ENCODE results near the gene RTP1.
"Not testable (repeated sequence)": the region's sequence is repeated elsewhere in the genome, so short reads cannot be mapped to it uniquely, and the experiment has no call there.

The RTP1 gene

DNA sequence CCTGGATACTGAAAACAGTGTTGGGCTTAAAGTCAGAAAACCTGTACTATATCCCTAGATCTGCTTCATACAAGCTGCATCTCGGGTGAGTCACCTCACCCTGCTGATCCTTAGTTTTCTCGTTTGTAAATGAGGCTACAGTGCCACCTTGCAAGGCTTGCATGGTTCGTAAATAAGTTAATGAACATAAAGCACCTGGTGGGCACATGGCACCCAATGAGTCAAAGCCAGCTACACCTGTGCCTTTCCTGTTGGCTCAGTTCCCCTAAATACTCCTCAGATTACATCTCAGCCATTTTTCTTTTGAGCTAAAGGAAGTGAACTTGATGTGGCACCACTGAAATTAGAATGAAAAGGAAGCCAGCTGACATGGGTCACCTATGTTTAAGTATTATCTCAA is 26.5 kb downstream of the RTP1 start:
- TF ChIP-seq, protein P1, sequence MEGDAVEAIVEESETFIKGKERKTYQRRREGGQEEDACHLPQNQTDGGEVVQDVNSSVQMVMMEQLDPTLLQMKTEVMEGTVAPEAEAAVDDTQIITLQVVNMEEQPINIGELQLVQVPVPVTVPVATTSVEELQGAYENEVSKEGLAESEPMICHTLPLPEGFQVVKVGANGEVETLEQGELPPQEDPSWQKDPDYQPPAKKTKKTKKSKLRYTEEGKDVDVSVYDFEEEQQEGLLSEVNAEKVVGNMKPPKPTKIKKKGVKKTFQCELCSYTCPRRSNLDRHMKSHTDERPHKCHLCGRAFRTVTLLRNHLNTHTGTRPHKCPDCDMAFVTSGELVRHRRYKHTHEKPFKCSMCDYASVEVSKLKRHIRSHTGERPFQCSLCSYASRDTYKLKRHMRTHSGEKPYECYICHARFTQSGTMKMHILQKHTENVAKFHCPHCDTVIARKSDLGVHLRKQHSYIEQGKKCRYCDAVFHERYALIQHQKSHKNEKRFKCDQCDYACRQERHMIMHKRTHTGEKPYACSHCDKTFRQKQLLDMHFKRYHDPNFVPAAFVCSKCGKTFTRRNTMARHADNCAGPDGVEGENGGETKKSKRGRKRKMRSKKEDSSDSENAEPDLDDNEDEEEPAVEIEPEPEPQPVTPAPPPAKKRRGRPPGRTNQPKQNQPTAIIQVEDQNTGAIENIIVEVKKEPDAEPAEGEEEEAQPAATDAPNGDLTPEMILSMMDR (IDR thresholded peaks at IDR 0.05; ENCODE audit: low read depth, low read length) = no peak
- no peak for DNase-seq (ENCODE audit: extremely low read depth, low read depth)

- TF ChIP-seq, protein P1 (IDR thresholded peaks at IDR 0.05; ENCODE audit: low read depth, low read length) = no peak
- DNase-seq (ENCODE audit: extremely low read depth, low read depth) = no peak
Observed at GRCh38 chr3:187227658-187228258, 30.5 kb downstream of the RTP1 start.

GRCh38 chr3:187228740-187229139 is 31.5 kb downstream of the RTP1 start:
- TF ChIP-seq, protein P1 (IDR thresholded peaks at IDR 0.05; ENCODE audit: low read depth, low read length) = no peak
- DNase-seq (ENCODE audit: extremely low read depth, low read depth) = no peak

GRCh38 chr3:187230011-187230410 is 32.7 kb downstream of the RTP1 start:
- TF ChIP-seq, protein P1 (IDR thresholded peaks at IDR 0.05; ENCODE audit: low read depth, low read length) = no peak
- DNase-seq (ENCODE audit: extremely low read depth, low read depth) = no peak

DNA sequence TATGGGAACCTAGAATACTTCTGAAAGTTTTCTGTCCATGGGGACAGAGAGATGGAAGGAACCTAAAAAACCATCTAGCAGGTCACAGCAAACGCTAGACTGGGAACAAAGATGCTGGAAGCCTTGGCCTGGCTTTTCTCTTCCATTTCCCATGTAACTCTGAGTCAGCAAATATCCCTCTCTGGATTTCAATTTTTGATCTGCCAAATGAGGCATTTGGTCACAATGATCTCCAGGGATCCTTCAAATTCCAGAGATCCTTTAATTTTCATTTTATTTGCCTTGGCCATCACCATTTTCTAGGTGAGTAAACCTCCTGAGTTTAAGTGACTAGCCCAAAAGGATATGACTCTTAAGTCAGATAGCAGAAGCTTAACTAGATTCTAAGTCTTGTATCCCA is 39.7 kb downstream of the RTP1 start:
- no peak for DNase-seq (ENCODE audit: extremely low read depth, low read depth)
- TF ChIP-seq, protein P1 (IDR thresholded peaks at IDR 0.05; ENCODE audit: low read depth, low read length) = no peak

DNA sequence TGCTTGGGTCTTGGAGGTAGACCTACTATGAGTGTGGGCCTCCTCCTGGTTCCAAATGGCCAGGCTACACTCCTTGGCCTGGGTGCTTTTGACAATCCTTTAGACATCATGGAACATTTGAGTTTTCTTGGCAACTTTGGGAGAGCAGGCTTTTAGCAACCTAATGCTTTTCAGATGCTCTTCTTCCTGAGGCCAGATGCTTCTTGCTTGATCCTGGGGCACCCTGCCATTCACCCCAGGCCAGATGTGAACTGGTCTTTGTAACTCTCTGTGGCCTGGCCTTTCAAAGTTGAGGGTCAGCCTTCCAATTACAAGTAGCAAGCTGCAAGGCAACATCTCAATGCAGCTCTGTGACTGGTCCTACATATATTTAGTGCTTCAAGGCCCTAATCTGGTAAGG is 40.5 kb downstream of the RTP1 start:
- no peak for DNase-seq (ENCODE audit: extremely low read depth, low read depth)

DNA sequence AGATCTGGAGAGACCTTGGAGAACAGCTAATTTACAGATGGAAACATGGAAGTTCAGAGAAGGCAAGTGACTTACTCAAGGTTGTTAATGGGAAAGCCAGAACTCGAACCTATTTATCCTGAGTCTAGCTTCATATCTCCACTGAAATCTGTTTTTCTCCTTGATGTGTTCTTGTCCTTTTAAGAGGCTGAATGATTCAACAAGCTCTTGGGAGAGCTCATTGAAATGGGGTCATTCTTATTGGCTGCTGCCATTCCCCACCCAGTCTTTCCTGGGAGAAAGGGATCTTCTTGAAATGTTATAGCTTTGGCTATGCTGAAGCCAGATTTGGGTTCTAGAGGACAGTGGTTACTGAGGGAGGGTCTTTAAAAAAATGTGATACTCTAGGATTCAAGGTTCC is 41.0 kb downstream of the RTP1 start:
- no peak for DNase-seq (ENCODE audit: extremely low read depth, low read depth)
- TF ChIP-seq, protein P1 (IDR thresholded peaks at IDR 0.05; ENCODE audit: low read depth, low read length) = no peak

More for the DNA sequence above, 40.5 kb downstream of the RTP1 start:
- TF ChIP-seq, protein P1 (IDR thresholded peaks at IDR 0.05; ENCODE audit: low read depth, low read length) = no peak

DNA sequence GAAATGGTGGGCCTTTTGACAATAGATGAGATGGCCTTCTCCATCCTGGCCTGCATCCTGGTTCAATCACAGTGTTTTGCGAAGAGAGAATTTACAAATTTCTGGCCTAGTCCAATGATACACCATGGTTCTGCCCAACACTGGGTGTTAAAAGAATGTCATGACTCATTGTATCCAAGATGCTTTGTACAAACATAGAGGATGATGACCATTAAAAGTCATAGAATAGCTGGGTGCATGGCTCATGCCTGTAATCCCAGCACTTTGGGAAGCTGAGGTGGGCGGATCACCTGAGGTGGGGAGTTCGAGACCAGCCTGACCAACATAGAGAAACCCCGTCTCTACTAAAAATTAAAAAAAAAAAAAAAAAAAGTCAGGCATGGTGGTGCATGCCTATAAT is 41.5 kb downstream of the RTP1 start:
- not testable (repeated sequence) for DNase-seq (ENCODE audit: extremely low read depth, low read depth)

All from AG09319 (cell line).